Hepatocyte (in vitro differentiated cells): ENCODE results near the gene KCNA2. TPM values are rescaled to one million over a fixed set of nuclear protein-coding genes. Genes with fewer than 3 reads are reported as not detected.

Source experiments
- DNase-seq: peaks from one replicate; pipeline ENCODE4 v3.0.0-alpha.2; 2016; ENCODE audit warnings: low spot score
- H2AFZ ChIP-seq: fragments of 200-600 bp; sonication (generic); 2 replicates; pipeline ENCODE4 v1.6.0; 2016; ENCODE audit warnings: antibody characterized with exemption, mild to moderate bottlenecking
- H3K27ac ChIP-seq: fragments of 200-600 bp; sonication (generic); 2 replicates; pipeline ENCODE4 v1.5.1; 2016; ENCODE audit warnings: mild to moderate bottlenecking
- H3K27me3 ChIP-seq: fragments of 200-600 bp; sonication (generic); 2 replicates; pipeline ENCODE4 v1.6.1; 2016
- H3K36me3 ChIP-seq: fragments of 200-600 bp; sonication (generic); replicated peaks from 2 replicates; pipeline ENCODE4 v1.5.1; 2016; ENCODE audit warnings: low read depth; ENCODE audit not compliant: insufficient read depth
- H3K4me1 ChIP-seq: fragments of 200-600 bp; sonication (generic); 2 replicates; pipeline ENCODE4 v1.5.1; 2016; ENCODE audit warnings: mild to moderate bottlenecking, moderate library complexity; ENCODE audit not compliant: insufficient read depth
- H3K4me2 ChIP-seq: fragments of 200-600 bp; sonication (generic); 2 replicates; pipeline ENCODE4 v1.6.0; 2016
- H3K4me3 ChIP-seq: fragments of 200-600 bp; sonication (generic); 2 replicates; pipeline ENCODE4 v1.5.1; 2016; ENCODE audit warnings: mild to moderate bottlenecking
- H3K79me2 ChIP-seq: fragments of 200-600 bp; sonication (generic); 2 replicates; pipeline ENCODE4 v1.6.0; 2017; ENCODE audit warnings: mild to moderate bottlenecking
- H3K9me2 ChIP-seq: fragments of 200-600 bp; sonication (generic); replicated peaks from 2 replicates; pipeline ENCODE4 v1.6.0; 2017; ENCODE audit warnings: mild to moderate bottlenecking; ENCODE audit not compliant: insufficient read depth
- H3K9me3 ChIP-seq: fragments of 200-600 bp; sonication (generic); 2 replicates; pipeline ENCODE4 v1.5.1; 2016; ENCODE audit warnings: low read depth, mild to moderate bottlenecking
- H4K20me1 ChIP-seq: fragments of 200-600 bp; sonication (generic); 2 replicates; pipeline ENCODE4 v1.6.0; 2016; ENCODE audit warnings: mild to moderate bottlenecking; ENCODE audit not compliant: insufficient read depth, poor library complexity, severe bottlenecking
- EZH2 ChIP-seq: fragments of 200-600 bp; sonication (generic); IDR thresholded peaks from 2 replicates; pipeline ENCODE4 v1.6.1; 2016; ENCODE audit warnings: antibody characterized with exemption, mild to moderate bottlenecking, borderline replicate concordance
- EZH2phosphoT487 ChIP-seq: fragments of 200-600 bp; sonication (generic); IDR thresholded peaks from one replicate; pipeline ENCODE4 v1.6.1; 2018; ENCODE audit warnings: antibody characterized with exemption, mild to moderate bottlenecking, low read depth, moderate library complexity; ENCODE audit not compliant: unreplicated experiment, severe bottlenecking
- WGBS: methylation state at CpG from one replicate; pipeline ENCODE4 v1.1.6; 2016; ENCODE audit warnings: low lambda C conversion rate; ENCODE audit errors: missing lambda C conversion rate; 5-methylcytosine and 5-hydroxymethylcytosine counted together
- polyA plus RNA-seq: library from polyadenylated mRNA; unstranded; fragments of >200 nt; fragmentation: Nextera tagmentation; extraction: Ambion mirVana; gene quantifications from 2 replicates; pipeline ENCODE4 v1.2.1, GENCODE V29; 2016
- total RNA-seq: library from RNA; depleted of rRNA; stranded (reverse); fragments of >200 nt; gene quantifications from 2 replicates; pipeline ENCODE4 v1.2.3, GENCODE V29; 2014
- TF ChIP-seq, protein P1 (sequence below): fragments of 200-600 bp; sonication (generic); IDR thresholded peaks from 2 replicates; pipeline ENCODE4 v1.5.1; 2016; ENCODE audit warnings: antibody characterized with exemption, mild to moderate bottlenecking; ENCODE audit not compliant: poor library complexity

KCNA2 gene
- total and polyA plus RNA-seq, 2 experiments from 2014 or later = 0.40 to 0.80 TPM

GRCh38 chr1:110634086-110634454 is 27.9 kb upstream of the KCNA2 start:
- TF ChIP-seq, protein P1, sequence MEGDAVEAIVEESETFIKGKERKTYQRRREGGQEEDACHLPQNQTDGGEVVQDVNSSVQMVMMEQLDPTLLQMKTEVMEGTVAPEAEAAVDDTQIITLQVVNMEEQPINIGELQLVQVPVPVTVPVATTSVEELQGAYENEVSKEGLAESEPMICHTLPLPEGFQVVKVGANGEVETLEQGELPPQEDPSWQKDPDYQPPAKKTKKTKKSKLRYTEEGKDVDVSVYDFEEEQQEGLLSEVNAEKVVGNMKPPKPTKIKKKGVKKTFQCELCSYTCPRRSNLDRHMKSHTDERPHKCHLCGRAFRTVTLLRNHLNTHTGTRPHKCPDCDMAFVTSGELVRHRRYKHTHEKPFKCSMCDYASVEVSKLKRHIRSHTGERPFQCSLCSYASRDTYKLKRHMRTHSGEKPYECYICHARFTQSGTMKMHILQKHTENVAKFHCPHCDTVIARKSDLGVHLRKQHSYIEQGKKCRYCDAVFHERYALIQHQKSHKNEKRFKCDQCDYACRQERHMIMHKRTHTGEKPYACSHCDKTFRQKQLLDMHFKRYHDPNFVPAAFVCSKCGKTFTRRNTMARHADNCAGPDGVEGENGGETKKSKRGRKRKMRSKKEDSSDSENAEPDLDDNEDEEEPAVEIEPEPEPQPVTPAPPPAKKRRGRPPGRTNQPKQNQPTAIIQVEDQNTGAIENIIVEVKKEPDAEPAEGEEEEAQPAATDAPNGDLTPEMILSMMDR = no peak
- TF ChIP-seq EZH2 (no peak), EZH2phosphoT487 (no peak)
- Histone ChIP-seq H3K36me3 (no peaks in the 10 kb centered on the region), H3K4me3 (no peak overlapping the region), H3K79me2 (no peaks in the 10 kb centered on the region), H3K27ac (no peak overlapping the region), H2AFZ (no peak overlapping the region), H3K9me3 (no peaks in the 10 kb centered on the region), H4K20me1 (no peaks in the 10 kb centered on the region), H3K4me1 (no peaks in the 10 kb centered on the region), H3K27me3 (peaks cover 3% of the 10 kb centered on the region), H3K9me2 (no peaks in the 10 kb centered on the region), H3K4me2 (no peak overlapping the region)
- WGBS = 81% methylated on average over 1 of the region's 1 CpG
- DNase-seq = no peak

DNA sequence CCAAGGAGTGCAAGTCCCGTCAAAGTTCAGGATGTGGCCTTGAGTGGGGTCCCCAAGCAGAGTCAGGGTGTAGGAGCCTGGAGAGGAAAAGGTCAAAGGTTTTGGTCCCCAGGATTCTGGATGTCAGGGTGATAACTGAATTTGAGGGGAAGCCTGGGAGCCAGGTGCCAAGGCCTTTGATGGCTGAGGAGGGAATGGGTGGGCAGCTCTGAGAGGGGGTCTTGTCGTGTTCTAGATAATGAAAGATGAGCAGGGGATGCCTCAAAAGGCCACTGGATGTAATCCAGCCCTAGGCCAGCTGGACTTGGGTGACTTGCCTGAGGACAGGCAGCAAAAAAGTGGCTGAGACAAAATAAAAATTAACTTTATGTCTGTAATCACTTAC is 27.5 kb upstream of the KCNA2 start:
- TF ChIP-seq EZH2 (no peak), EZH2phosphoT487 (no peak)
- TF ChIP-seq, protein P1 = no peak
- Histone ChIP-seq H2AFZ (no peak overlapping the region), H3K9me2 (no peaks in the 10 kb centered on the region), H3K36me3 (no peaks in the 10 kb centered on the region), H3K27me3 (peaks cover 3% of the 10 kb centered on the region), H3K4me3 (no peak overlapping the region), H3K4me2 (no peak overlapping the region), H4K20me1 (no peaks in the 10 kb centered on the region), H3K4me1 (no peaks in the 10 kb centered on the region), H3K9me3 (no peaks in the 10 kb centered on the region), H3K79me2 (no peaks in the 10 kb centered on the region), H3K27ac (no peak overlapping the region)
- 85% methylated on average over 2 of the region's 2 CpGs for WGBS
- no peak for DNase-seq

DNA sequence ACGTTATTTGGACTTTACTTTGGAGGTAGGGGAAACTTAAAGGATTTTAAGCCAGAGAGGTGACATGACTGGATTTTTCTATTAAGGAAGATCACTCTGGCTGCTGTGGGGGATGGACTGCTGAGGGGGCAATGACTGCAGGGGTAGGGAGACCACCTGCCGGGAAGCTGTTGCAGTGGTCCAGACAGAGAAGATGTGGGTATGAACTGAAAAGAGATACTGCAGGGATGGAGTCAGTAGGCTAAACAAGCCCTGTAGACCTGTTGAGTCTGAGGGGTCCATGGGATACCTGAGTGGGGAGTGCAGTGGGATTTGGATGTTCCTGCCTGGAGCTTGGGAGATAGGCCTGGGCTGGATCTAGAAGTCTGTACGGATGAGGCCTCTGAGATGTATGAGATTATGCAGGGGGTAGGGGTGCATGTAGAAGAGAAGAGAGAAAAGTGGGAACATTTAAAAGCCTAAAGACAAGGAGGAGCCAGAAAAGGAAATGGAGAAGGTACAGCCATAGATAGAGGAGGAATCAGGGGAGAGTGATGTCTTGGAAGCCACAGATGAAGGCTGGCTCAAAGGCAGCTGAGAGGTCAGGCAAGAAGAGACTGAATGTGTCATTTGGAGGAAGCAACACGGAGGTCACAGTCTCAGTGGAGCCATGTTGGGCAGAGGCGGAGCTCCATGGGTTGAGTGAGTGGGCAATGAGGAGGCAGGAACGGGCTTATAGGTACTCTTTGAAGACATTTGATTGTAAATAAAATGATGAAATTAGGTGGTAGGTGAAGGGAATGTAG is 25.9 kb upstream of the KCNA2 start:
- 75% methylated on average over 6 of the region's 6 CpGs for WGBS
- Histone ChIP-seq H3K4me3 (no peak overlapping the region), H3K9me2 (no peaks in the 10 kb centered on the region), H3K4me1 (no peaks in the 10 kb centered on the region), H3K79me2 (no peaks in the 10 kb centered on the region), H2AFZ (no peak overlapping the region), H3K4me2 (no peak overlapping the region), H4K20me1 (no peaks in the 10 kb centered on the region), H3K36me3 (no peaks in the 10 kb centered on the region), H3K27me3 (peaks cover 3% of the 10 kb centered on the region), H3K27ac (no peak overlapping the region), H3K9me3 (no peaks in the 10 kb centered on the region)
- no peak for DNase-seq
- TF ChIP-seq, protein P1 = no peak
- no peak for TF ChIP-seq EZH2
- no peak for TF ChIP-seq EZH2phosphoT487
